GM12891 (cell line): ENCODE data around the gene LACTB.

Experiments
- DNase-seq: peaks from one replicate; pipeline ENCODE4 v3.0.0; 2011; ENCODE audit warnings: low spot score; ENCODE audit not compliant: insufficient read length
- FAIRE-seq: peaks from 2 replicates; lab custom pipeline; 2011; peaks lifted over from hg19 to GRCh38; lab: Jason Lieb, UNC
- PAX5 ChIP-seq: IDR thresholded peaks from 2 replicates; pipeline ENCODE4 v1.6.1; 2011; ENCODE audit warnings: low read length, moderate library complexity, mild to moderate bottlenecking; ENCODE audit not compliant: insufficient read depth, severe bottlenecking
- POLR2A ChIP-seq: IDR thresholded peaks from 2 replicates; pipeline ENCODE4 v1.6.1; 2011; ENCODE audit warnings: low read depth, low read length, control low read depth
- POLR2AphosphoS5 ChIP-seq: IDR thresholded peaks from 2 replicates; pipeline ENCODE4 v1.6.1; 2011; ENCODE audit warnings: low read depth, low read length, control low read depth
- POU2F2 ChIP-seq: IDR thresholded peaks from 2 replicates; pipeline ENCODE4 v1.6.1; 2011; ENCODE audit warnings: low read depth, mild to moderate bottlenecking, control low read depth, low read length, moderate library complexity
- SPI1 ChIP-seq: IDR thresholded peaks from 2 replicates; pipeline ENCODE4 v1.6.1; 2011; ENCODE audit warnings: low read depth, low read length, control low read depth
- TAF1 ChIP-seq: IDR thresholded peaks from 2 replicates; pipeline ENCODE4 v1.6.1; 2011; ENCODE audit warnings: low read depth, low read length, control low read depth

Gene LACTB

DNA sequence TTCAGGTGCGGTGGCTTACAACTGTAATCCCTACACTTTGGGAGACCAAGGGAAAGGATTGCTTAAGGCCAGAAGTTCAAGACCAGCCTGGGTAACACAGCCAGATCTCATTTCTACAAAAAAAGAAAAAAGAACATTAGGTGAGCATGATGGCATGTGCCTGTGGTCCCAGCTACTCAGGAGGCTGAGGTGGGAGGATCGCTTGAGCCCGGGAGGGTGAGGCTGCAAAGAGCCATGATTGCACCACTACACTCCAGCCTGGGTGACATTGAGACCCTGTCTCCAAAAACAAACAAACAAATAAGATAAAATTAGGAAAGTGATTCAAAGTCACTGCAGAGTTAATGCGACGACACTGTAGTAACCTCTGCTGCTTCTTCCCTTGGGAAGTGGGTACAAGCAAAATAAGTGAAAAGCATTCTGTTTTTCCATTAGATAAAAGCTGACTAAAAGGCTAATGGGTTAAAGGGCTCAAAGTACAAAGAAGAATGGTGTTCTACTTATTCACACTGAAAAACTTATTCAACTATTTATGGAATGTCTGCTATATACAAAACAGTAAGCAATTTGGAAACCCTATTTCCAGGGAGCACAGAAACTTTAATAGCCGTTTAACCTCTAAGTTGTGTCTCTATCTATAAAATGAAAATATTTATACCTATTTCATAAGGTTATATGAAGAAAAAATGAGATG lies 43.7 kb downstream of the LACTB start:
- TF ChIP-seq PAX5 = no peak
- TF ChIP-seq POU2F2 = no peak
- no peak for TF ChIP-seq TAF1
- TF ChIP-seq POLR2A = no peak
- TF ChIP-seq POLR2AphosphoS5 = no peak
- TF ChIP-seq SPI1 = no peak
- FAIRE-seq (no peak), DNase-seq (no peak)

GRCh38 chr15:63166219-63166618 lies 44.6 kb downstream of the LACTB start:
- DNase-seq (no peak), FAIRE-seq (no peak)
- TF ChIP-seq POLR2AphosphoS5 (no peak), POU2F2 (no peak)

GRCh38 chr15:63169788-63170187 lies 48.1 kb downstream of the LACTB start:
- DNase-seq (no peak), FAIRE-seq (no peak)
- TF ChIP-seq SPI1 (no peak), PAX5 (no peak), POU2F2 (no peak), TAF1 (no peak), POLR2A (no peak), POLR2AphosphoS5 (no peak)

DNA sequence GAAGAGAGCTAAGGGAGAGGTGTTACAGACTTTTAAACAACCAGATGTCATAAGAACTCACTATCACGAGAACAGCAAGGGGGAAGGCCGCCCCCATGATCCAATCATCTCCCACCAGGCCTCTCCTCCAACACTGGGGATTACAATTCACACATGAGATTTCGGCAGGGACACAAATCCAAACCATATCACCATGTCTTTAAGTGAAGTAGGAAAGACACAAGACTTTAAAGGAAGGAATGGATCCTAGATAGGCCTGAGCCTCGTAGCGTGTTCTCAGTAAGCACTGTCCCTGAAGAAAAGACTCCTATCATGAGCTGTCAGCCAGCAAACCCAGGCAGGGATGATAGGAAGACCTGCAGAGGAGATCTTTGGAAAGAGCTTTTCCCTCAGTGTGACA lies 50.7 kb downstream of the LACTB start:
- no peak for FAIRE-seq
- no peak for DNase-seq
- no peak for TF ChIP-seq PAX5
- no peak for TF ChIP-seq SPI1
- TF ChIP-seq POLR2AphosphoS5 = no peak
- no peak for TF ChIP-seq TAF1
- TF ChIP-seq POU2F2 = no peak
- TF ChIP-seq POLR2A = no peak

DNA sequence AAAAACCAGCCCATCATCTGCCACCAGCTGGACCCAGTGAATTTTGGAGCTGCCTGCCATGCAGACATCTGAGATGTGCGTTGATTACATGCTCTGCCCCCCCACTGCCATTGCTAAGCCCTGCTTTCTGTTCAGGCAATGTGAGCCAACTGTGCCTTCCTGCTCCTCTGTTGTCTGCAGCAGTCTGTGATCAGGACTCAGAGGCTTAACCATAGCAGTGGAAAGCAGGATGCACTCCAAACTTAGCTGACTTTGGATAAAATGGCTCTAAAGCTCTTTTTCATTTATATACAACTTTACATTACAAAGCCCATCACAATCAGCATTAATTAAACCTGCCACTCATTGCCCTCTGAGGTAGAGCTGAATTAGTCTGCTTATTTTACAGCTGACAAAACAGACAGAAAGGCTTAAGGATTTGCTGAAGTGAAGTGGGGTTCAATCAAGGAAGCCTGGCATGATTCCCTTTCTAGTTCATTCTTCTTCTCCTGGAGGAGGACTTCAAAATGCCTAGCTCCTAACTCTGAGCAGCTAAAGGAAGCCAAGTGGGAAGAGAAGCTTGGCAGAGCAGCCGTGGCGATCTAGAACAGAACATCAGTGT lies 51.3 kb downstream of the LACTB start:
- DNase-seq = no peak

GRCh38 chr15:63176302-63176701 lies 54.6 kb downstream of the LACTB start:
- peak; percentile 26 for FAIRE-seq

More for the DNA sequence above, 51.3 kb downstream of the LACTB start:
- no peak for FAIRE-seq
- TF ChIP-seq POLR2A (no peak), TAF1 (no peak), PAX5 (no peak), SPI1 (no peak), POU2F2 (no peak), POLR2AphosphoS5 (no peak)

GRCh38 chr15:63178034-63178433 lies 56.4 kb downstream of the LACTB start:
- FAIRE-seq (no peak), DNase-seq (no peak)
- TF ChIP-seq POU2F2 = no peak
- no peak for TF ChIP-seq SPI1
- no peak for TF ChIP-seq POLR2A

More at GRCh38 chr15:63176302-63176701, 54.6 kb downstream of the LACTB start:
- no peak for DNase-seq
- TF ChIP-seq POLR2AphosphoS5 = no peak
- no peak for TF ChIP-seq POU2F2
- no peak for TF ChIP-seq TAF1
- no peak for TF ChIP-seq POLR2A

DNA sequence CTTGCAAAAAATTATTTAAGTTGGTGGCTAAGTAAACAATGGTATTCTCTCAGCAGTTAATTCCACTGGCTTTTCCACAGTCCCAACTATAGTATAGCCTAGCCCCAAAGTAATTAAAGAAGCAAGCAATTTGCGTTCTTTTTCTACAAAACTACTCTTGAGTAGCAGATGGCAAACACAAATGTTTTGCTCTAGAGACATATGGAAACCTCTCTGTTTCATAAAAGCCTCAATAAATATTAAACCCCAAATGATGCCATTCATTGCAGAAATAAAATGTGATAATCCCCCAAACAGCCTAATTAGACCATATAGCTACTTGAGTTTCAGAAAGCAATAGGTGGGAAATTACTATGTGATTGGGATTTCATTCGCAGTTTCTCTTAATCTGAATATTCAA lies 59.1 kb downstream of the LACTB start:
- TF ChIP-seq POLR2A (no peak), PAX5 (no peak), POU2F2 (no peak), SPI1 (no peak), TAF1 (no peak), POLR2AphosphoS5 (no peak)
- no peak for DNase-seq
- FAIRE-seq = no peak

DNA sequence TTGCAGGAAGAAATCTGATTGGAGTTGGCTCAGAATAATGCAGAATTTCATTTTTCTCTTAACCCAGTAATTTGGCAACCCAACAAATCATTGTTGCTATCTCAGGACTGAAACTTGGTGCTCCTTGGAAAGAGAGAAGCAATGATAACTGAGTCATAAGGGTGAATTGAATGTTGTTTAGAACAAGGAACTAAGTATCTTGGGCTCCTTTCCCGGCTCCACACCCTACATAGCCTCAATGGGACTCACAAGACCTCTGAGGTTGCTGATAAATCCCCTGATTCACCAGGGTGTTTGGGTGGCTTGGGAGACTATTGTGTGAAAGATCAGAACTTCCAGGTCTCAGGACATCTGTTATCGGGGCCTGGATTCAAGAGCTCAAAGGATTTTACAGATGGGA lies 60.0 kb downstream of the LACTB start:
- DNase-seq (no peak), FAIRE-seq (no peak)
- TF ChIP-seq POLR2AphosphoS5 (no peak), POLR2A (no peak), SPI1 (no peak), PAX5 (no peak), POU2F2 (no peak), TAF1 (no peak)

- no peak for TF ChIP-seq POLR2AphosphoS5
- TF ChIP-seq TAF1 = no peak
- TF ChIP-seq POLR2A = no peak
- TF ChIP-seq POU2F2 = no peak
- FAIRE-seq (no peak), DNase-seq (no peak)
These were observed 63.5 kb downstream of the LACTB start for GRCh38 chr15:63185206-63185605.
